Fibroblast of villous mesenchyme (primary cell): ENCODE data around the gene TMEM170B. TPM values are rescaled to one million over a fixed set of nuclear protein-coding genes. Genes with fewer than 3 reads are reported as not detected.
A peak's percentile ranks its signal among the peaks of the same experiment; 100 is the strongest.

Source experiments
- DNase-seq: peaks from one replicate; pipeline ENCODE4 v3.0.0-alpha.2; 2010; ENCODE audit warnings: low read depth
- H3K4me3 ChIP-seq: 2 replicates; pipeline ENCODE4 v1.5.1; 2011; ENCODE audit warnings: low read depth, mild to moderate bottlenecking, low read length
- CTCF ChIP-seq: IDR thresholded peaks from 2 replicates; pipeline ENCODE4 v1.5.1; 2012; ENCODE audit warnings: low read depth, mild to moderate bottlenecking, low read length; ENCODE audit not compliant: insufficient read depth
- total RNA-seq: library from RNA; depleted of rRNA; stranded (reverse); fragments of >200 nt; gene quantifications from 2 replicates; pipeline ENCODE4 v1.2.3, GENCODE V29; 2012

TMEM170B gene
- total RNA-seq, 1 donor, result 2.6 TPM

- no peak for DNase-seq
- no peak for TF ChIP-seq CTCF
- no peak overlapping the region for H3K4me3 ChIP-seq
Observed at GRCh38 chr6:11509471-11509870, 28.1 kb upstream of the TMEM170B start.

GRCh38 chr6:11514672-11515071 is 22.9 kb upstream of the TMEM170B start:
- H3K4me3 ChIP-seq, result no peak overlapping the region
- no peak for DNase-seq

GRCh38 chr6:11515763-11516162 is 21.8 kb upstream of the TMEM170B start:
- H3K4me3 ChIP-seq, result no peak overlapping the region
- no peak for TF ChIP-seq CTCF
- DNase-seq, result no peak

More at GRCh38 chr6:11514672-11515071, 22.9 kb upstream of the TMEM170B start:
- no peak for TF ChIP-seq CTCF

GRCh38 chr6:11522812-11523605 is 14.5 kb upstream of the TMEM170B start:
- TF ChIP-seq CTCF, result no peak
- DNase-seq, result no peak
- no peak overlapping the region for H3K4me3 ChIP-seq

- DNase-seq, result peak; percentile 93
- TF ChIP-seq CTCF, result no peak
- H3K4me3 ChIP-seq, result no peak overlapping the region
Observed at GRCh38 chr6:11525468-11526155, 11.9 kb upstream of the TMEM170B start.

- no peak for TF ChIP-seq CTCF
- no peak overlapping the region for H3K4me3 ChIP-seq
- no peak for DNase-seq
Observed at GRCh38 chr6:11526156-11526505, 11.4 kb upstream of the TMEM170B start.
